NOMO-1 (cell line): ENCODE measurements around the gene EAF1.
"Not testable (repeated sequence)": the region's sequence is repeated elsewhere in the genome, so short reads cannot be mapped to it uniquely, and the experiment has no call there.

ENCODE experiments used
- DNase-seq, 2 experiments: peaks; one replicate each; lab custom pipeline; 2025; ENCODE audit not compliant: unreplicated experiment in 2 of 2; lab: John Stamatoyannopoulos, UW

EAF1 gene

GRCh38 chr3:15477951-15478639, 50.7 kb downstream of the EAF1 start:
- no peak for DNase-seq

DNA sequence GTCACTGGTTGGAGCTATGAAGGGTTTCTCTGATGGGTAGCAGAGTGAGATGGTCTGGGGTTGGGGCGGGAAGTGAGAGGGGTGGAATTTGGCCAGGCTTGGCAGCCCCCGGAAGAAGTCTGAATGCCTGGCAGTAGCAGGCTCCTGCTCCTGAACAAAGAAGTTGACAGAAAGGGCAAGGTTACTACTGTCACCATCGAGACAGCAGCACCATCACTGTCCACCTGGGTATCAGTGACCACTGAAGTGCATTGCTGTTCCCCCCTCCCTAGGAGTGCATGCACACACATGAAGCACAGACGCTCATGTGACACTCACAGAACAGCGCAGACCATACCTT, 51.2 kb downstream of the EAF1 start:
- DNase-seq, result no peak

DNA sequence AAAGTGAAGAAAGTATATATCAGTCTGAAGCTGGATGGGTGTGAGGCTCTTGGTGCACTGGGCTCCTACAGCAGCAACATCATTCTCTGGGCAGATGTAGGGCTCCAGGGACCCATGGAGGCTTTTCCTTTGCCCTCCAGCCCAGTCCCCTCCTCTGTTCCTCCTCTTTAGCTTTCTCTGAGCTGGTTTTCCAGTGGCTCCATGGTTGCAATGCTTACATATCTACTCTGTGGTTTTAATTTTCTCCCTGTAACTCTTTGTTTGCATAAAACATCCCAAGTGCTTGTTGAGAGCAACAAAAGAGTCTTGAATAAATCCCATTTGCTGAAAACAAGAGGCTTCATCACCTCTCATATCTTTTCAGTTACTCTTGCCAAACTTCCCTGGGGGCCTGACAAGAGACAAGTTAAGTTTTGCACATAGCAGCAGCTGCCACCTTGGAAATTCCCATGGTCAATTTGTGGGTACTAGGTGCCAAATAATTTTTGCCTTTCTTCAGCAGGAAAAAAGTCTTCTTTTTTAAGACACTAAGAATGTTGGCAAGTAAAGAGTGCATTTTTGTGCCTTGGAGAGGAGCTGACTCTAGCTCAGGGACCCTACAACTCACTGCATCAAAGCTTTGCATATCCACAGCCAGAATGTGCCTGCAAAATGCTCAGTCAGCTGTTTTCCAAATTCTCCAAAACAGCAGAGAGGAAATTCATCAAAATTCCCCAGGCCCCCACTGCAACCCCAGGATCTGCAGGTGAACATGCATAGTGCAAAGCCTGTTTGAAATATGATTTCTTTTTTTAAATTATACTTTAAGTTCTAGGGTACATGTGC, 52.2 kb downstream of the EAF1 start:
- DNase-seq, result no peak

GRCh38 chr3:15484551-15484950, 57.2 kb downstream of the EAF1 start:
- not testable (repeated sequence) for DNase-seq

DNA sequence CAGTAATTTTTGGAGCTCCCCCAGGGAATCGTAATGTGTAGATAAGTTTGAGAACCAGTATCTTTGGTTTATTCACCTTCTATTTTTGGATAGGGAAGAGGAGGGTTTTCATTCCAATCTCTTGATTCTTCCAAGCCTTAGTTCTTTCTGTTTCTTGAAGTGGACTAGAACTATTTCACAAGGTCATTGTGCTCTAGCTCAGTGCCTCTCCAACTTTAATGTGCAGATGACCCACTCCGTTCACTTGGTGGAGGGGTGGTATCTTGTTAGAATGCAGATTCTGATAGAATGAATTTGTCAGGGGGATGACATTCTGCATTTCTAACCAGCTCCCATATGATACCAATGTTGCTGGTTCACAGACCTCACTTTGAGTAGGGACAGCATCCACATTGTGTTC, 58.6 kb downstream of the EAF1 start:
- DNase-seq, result no peak

GRCh38 chr3:15486979-15487378, 59.6 kb downstream of the EAF1 start:
- no peak for DNase-seq

DNA sequence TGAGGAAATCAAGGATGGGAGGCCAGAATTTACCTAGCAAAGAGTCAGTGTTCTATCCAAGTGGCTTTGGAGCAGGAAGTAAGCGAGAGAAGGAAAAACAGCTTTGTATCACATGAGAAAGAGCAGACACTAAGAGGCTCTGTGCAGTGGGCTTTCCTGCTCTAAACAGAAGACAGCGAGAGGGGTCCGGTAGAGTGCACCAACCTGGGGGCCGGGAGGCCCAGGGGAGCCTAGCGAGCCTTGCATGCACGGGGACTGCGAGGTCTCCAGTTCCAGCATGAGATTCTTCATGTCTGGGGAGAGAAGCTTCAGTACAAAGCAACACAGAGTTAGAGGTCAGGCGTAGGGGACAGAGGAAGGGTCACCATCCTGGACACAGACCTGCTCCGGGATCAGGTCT, 60.6 kb downstream of the EAF1 start:
- DNase-seq, result no peak

DNA sequence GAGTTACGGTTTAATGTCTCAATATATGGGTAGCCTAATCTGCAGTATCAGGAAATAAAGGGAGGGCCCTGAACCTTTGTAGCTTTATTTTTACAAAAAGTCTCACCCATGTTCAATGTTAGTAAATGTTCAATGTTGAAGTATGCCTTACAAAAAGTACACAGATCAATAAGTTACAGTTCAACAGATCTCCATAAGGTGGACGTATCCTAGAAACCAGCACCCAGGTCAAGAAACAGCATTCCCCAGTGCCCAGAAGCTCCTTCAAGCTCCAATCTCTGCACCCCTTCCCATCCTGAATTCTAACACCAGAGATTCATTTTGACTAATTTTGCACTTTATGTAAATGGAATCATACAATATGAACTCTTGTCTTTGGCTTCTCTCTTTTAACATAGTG, 62.8 kb downstream of the EAF1 start:
- no peak for DNase-seq

GRCh38 chr3:15491143-15491542, 63.7 kb downstream of the EAF1 start:
- no peak for DNase-seq
